ENCODE data around the gene CDH2.

GRCh38 chr18:27956001-27956640, 220.8 kb downstream of the CDH2 start:
- TF ChIP-seq, protein P1, sequence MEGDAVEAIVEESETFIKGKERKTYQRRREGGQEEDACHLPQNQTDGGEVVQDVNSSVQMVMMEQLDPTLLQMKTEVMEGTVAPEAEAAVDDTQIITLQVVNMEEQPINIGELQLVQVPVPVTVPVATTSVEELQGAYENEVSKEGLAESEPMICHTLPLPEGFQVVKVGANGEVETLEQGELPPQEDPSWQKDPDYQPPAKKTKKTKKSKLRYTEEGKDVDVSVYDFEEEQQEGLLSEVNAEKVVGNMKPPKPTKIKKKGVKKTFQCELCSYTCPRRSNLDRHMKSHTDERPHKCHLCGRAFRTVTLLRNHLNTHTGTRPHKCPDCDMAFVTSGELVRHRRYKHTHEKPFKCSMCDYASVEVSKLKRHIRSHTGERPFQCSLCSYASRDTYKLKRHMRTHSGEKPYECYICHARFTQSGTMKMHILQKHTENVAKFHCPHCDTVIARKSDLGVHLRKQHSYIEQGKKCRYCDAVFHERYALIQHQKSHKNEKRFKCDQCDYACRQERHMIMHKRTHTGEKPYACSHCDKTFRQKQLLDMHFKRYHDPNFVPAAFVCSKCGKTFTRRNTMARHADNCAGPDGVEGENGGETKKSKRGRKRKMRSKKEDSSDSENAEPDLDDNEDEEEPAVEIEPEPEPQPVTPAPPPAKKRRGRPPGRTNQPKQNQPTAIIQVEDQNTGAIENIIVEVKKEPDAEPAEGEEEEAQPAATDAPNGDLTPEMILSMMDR (optimal IDR thresholded peaks at IDR 0.05 in 1 of 3, IDR thresholded peaks at IDR 0.05 in 1 of 3, conservative IDR thresholded peaks at IDR 0.05 in 1 of 3; ENCODE audit: extremely low read depth in 1 of 3, insufficient read depth in 2 of 3, low read length in 3 of 3), result no peak
- no peak for TF ChIP-seq EZH2 (IDR thresholded peaks at IDR 0.05; ENCODE audit: low read length)

Data from keratinocyte (primary cell).